GM06990 (cell line): Measurements from ENCODE around the gene RCBTB2.

Experiments
- DNase-seq: peaks from one replicate; pipeline ENCODE4 v3.0.0-alpha.2; 2011; ENCODE audit not compliant: insufficient read length; ENCODE audit errors: extremely low read depth
- H3K27me3 ChIP-seq: replicated peaks from 2 replicates; pipeline ENCODE4 v1.6.0; 2011; ENCODE audit warnings: low read length; ENCODE audit not compliant: control insufficient read depth, insufficient read depth
- H3K36me3 ChIP-seq: 2 replicates; pipeline ENCODE4 v1.5.1; 2011; ENCODE audit warnings: low read length; ENCODE audit not compliant: control insufficient read depth, insufficient read depth
- H3K4me3 ChIP-seq: replicated peaks from 2 replicates; pipeline ENCODE4 v1.5.1; 2011; ENCODE audit warnings: low read depth, mild to moderate bottlenecking, control low read depth, low read length
- TF ChIP-seq, protein P1 (sequence below): IDR thresholded peaks from 2 replicates; pipeline ENCODE4 v1.5.1; 2011; ENCODE audit warnings: low read length, control low read depth, mild to moderate bottlenecking, inconsistent platforms; ENCODE audit not compliant: insufficient read depth, poor library complexity, severe bottlenecking

The RCBTB2 gene

GRCh38 chr13:48502601-48503319, 30.1 kb downstream of the RCBTB2 start:
- Histone ChIP-seq H3K27me3 (no peaks in the 10 kb centered on the region), H3K4me3 (no peak overlapping the region), H3K36me3 (peaks cover 2% of the 10 kb centered on the region)
- TF ChIP-seq, protein P1, sequence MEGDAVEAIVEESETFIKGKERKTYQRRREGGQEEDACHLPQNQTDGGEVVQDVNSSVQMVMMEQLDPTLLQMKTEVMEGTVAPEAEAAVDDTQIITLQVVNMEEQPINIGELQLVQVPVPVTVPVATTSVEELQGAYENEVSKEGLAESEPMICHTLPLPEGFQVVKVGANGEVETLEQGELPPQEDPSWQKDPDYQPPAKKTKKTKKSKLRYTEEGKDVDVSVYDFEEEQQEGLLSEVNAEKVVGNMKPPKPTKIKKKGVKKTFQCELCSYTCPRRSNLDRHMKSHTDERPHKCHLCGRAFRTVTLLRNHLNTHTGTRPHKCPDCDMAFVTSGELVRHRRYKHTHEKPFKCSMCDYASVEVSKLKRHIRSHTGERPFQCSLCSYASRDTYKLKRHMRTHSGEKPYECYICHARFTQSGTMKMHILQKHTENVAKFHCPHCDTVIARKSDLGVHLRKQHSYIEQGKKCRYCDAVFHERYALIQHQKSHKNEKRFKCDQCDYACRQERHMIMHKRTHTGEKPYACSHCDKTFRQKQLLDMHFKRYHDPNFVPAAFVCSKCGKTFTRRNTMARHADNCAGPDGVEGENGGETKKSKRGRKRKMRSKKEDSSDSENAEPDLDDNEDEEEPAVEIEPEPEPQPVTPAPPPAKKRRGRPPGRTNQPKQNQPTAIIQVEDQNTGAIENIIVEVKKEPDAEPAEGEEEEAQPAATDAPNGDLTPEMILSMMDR, result no peak
- no peak for DNase-seq

DNA sequence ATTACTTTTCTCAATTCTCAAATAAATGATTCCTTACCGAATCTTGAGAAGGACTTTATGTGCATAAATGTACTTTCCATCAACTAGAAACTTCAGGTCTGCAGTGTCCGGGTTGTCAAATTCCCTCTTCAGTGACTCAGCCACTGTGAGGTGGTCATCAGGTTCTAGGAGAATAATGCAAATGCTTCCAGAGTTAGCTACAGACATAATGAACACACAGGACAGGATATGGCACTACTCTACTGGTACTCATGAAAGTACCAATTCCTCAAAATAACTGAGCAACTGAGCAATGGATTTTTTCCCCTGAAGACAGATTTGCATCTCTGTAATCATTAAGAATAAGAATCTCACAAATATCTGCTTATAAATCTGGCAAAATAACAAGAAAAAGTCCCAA, 31.2 kb downstream of the RCBTB2 start:
- DNase-seq, result no peak
- TF ChIP-seq, protein P1, result no peak

GRCh38 chr13:48500652-48501197, 32.2 kb downstream of the RCBTB2 start:
- DNase-seq, result no peak
- TF ChIP-seq, protein P1, result no peak
- Histone ChIP-seq H3K4me3 (no peak overlapping the region), H3K36me3 (peaks cover 2% of the 10 kb centered on the region), H3K27me3 (no peaks in the 10 kb centered on the region)

More for the DNA sequence above, 31.2 kb downstream of the RCBTB2 start:
- Histone ChIP-seq H3K27me3 (no peaks in the 10 kb centered on the region), H3K4me3 (no peak overlapping the region), H3K36me3 (peaks cover 2% of the 10 kb centered on the region)

DNA sequence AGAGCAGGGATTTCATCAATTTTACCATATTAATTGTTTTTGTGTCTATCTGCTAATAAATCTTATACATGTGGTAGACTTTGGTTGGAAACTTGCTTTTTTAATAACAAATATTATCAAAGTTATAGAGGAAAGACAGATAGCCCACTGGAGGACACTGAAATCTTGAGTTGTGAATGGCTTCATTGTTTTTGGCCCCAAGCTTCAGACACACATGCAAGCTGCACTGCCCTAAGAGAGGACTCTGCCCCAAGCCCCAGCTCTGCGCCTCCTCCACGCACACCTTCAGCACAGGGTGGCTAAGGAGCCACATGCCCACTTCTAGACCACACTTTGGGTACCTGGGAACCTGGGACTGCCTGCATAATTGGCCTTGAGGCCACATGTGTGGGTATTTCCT, 35.2 kb downstream of the RCBTB2 start:
- no peak overlapping the region for H3K4me3 ChIP-seq
- DNase-seq, result no peak
- H3K36me3 ChIP-seq, result peaks cover 2% of the 10 kb centered on the region
- TF ChIP-seq, protein P1, result no peak
- H3K27me3 ChIP-seq, result no peaks in the 10 kb centered on the region

GRCh38 chr13:48496271-48497161, 36.4 kb downstream of the RCBTB2 start:
- no peak for DNase-seq
- TF ChIP-seq, protein P1, result no peak
- Histone ChIP-seq H3K4me3 (no peak overlapping the region), H3K36me3 (peaks cover 2% of the 10 kb centered on the region), H3K27me3 (no peaks in the 10 kb centered on the region)
